Epithelial cell of esophagus (primary cell): ENCODE data around the gene SH2B2.
A peak's percentile ranks its signal among the peaks of the same experiment; 100 is the strongest.

Experiments
- DNase-seq: peaks from one replicate; pipeline ENCODE4 v3.0.0; 2010; ENCODE audit warnings: low read depth
- H3K4me3 ChIP-seq: 2 replicates; pipeline ENCODE4 v1.5.1; 2011; ENCODE audit warnings: mild to moderate bottlenecking, low read length, control low read depth
- TF ChIP-seq, protein P1 (sequence below): IDR thresholded peaks from 2 replicates; pipeline ENCODE4 v1.5.1; 2011; ENCODE audit warnings: low read depth, mild to moderate bottlenecking, low read length, control low read depth, inconsistent platforms; ENCODE audit not compliant: insufficient read depth; ENCODE audit errors: missing control alignments

The SH2B2 gene

GRCh38 chr7:102282465-102283362, 4.0 kb upstream of the SH2B2 start:
- no peak for DNase-seq
- TF ChIP-seq, protein P1, sequence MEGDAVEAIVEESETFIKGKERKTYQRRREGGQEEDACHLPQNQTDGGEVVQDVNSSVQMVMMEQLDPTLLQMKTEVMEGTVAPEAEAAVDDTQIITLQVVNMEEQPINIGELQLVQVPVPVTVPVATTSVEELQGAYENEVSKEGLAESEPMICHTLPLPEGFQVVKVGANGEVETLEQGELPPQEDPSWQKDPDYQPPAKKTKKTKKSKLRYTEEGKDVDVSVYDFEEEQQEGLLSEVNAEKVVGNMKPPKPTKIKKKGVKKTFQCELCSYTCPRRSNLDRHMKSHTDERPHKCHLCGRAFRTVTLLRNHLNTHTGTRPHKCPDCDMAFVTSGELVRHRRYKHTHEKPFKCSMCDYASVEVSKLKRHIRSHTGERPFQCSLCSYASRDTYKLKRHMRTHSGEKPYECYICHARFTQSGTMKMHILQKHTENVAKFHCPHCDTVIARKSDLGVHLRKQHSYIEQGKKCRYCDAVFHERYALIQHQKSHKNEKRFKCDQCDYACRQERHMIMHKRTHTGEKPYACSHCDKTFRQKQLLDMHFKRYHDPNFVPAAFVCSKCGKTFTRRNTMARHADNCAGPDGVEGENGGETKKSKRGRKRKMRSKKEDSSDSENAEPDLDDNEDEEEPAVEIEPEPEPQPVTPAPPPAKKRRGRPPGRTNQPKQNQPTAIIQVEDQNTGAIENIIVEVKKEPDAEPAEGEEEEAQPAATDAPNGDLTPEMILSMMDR = no peak
- H3K4me3 ChIP-seq = no peak overlapping the region

DNA sequence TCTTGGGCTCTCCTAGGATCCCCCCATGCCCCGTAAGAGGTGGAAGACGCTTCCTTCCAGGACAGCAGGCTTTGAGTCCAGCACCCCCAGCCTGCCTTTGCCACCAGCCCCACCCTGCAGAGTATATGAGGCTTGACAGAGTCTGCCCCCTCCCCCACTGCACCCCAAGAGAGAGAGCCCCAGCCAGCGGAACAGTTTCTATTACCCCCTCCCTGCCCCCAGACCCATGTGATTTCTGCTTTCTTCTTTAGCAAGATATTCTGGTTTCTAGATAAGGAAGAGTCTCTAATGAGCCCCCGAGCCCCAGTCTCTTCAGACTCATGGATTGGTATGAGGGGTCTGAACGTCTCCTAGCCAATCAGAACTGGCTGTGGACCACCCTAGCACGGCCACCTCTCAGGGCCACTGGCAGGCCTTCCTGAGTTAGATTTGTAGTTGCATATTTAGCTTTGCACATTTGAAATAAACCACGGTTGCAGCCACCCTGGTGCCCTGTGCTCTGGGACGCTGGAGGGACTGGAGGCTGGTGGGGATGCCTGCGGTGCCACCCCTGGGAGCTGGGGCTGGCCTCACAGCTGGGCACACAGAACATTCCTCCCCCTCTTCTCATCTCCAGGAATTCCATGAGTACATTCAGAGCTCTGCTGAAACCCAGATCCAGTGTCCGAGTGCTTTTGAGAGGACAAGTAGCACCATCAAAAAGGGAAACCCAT, 3.0 kb upstream of the SH2B2 start:
- no peak for DNase-seq
- TF ChIP-seq, protein P1 = no peak
- no peak overlapping the region for H3K4me3 ChIP-seq

DNA sequence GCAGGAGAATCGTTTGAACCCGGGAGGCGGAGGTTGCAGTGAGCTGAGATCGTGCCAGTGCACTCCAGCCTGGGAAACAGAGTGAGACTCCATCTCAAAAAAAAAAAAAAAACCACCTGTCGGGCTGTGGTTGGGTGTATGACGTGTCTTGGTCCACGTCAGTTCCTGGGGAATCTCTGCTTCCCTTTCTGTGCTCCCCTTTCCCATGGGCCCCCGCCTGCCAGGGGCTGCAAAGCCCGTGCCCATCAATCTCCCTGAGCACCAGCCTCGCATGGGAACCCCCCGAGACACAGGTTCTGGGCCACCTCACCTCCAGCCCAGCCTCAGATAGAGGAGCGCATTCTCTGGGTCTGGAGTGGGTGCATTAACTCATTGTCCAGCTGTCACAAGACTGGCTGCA, 2.3 kb upstream of the SH2B2 start:
- TF ChIP-seq, protein P1 = no peak
- no peak for DNase-seq
- no peak overlapping the region for H3K4me3 ChIP-seq

DNA sequence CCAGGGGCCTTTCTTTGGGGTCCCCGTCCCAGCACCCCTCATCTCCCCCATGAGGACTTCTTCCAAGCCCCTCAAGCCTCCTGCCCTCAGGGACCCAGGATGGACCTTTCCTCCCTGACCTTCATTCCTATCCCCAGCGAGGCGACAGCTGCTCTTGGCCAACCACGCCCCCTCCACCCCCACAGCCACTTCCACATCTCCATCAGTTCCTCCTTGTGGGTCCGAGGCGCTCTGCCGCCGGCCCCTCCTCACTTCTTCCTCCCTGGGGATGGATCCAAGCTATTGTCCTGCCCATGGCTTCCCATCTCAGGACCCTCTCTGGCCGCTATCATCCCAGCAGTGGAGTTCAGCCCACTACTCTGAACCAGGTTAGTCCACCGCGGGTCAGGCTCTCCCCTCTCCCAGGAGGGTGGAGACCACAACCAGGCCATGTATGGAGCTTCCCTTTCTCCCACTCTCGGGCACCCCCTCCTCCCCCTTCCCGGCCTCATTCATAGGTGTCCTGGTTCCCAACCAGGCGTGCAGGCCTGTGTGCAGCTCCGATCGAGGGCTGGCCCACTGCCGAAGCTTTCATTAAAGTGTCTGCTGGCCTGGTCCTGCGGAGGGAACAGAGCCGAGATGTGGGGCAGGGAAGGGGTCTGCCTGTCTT, 1.7 kb upstream of the SH2B2 start:
- TF ChIP-seq, protein P1 = no peak
- no peak for DNase-seq
- H3K4me3 ChIP-seq = no peak overlapping the region

DNA sequence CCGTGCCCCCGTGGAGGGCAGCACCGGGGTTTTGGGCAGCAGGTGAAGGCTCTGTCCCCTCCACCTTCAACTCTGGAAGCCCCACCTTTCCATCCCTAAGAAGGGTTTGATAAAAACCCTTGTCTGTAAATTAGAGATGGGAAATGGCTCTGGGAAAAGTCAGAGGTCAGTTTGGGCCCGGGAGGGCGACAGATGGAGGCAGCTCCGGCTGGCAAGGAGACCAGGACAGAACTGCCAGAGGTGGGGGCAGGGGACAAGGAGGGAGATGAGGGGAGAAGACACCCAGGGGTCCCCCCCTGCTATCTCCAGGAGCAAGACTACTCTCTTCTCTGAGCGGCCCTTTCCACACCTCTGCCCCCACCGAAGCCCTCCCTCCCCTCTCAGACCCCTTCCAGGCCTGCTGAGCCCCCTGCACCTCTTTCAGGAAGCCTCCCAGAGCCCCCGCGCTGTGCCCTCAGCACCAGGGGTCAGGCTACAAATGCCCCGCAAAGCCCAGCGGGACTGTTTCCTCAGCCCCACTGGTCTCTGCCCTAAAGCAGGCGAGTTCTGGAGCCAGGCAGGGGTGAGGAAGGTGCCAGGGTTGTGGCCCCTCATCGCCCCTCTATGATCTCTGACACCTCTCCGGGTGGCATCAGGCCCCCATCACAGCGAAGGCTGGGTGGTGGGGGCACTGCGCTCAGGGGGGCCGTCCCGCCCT, 980 bp upstream of the SH2B2 start:
- peak overlapping the region; percentile 52 for H3K4me3 ChIP-seq
- TF ChIP-seq, protein P1 = no peak
- no peak for DNase-seq

- peak; percentile 22 for DNase-seq
- peak overlapping the region; percentile 56 for H3K4me3 ChIP-seq
- TF ChIP-seq, protein P1 = no peak
Measured at GRCh38 chr7:102287111-102287980, 678 bp downstream of the SH2B2 start.
